Measurements from ENCODE around the gene TMEM35B.
A peak's percentile ranks its signal among the peaks of the same experiment; 100 is the strongest.
"Not testable (repeated sequence)": the region's sequence is repeated elsewhere in the genome, so short reads cannot be mapped to it uniquely, and the experiment has no call there.

The TMEM35B gene

DNA sequence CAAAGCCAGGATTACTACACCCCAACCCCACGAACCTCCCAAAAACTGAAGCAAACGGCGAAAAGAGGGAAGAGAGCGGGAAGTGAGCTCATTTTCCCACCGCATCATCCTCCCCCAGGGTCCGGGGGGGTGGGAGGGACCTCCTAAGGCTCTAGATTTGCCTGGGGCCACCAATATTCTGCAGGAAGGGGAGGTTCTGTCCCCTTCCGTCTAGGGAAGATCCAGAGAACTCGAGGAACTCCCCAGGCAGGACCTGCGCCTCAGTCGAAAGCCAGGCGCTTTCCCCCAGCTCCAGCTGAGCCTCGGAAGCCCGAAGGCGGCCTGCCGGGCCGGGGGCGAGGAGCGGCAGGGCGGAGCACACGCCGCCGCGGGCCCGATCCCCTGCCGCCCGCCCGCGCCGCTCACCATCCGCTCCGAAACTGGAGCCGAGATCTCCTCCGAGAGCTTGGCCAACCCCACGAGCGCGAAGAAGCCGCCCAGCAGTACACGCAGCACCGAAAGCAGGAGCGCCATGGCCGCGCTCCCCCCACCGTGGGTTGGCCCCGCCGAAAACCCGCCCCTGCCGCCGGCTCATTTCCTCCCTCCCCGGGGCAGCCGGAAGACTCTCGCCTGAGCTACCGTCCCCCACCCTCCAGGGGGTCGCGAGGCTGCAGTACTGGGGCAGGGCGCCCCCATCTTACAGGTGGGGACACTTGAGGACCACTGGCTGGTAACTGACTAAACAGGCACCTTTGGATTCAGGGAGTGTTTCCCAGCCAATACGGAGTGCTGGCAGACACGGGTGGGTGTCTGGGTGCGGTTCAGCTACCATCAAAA lies at the start of gene TMEM35B:
Gene TMEM35B (minus strand): TSS at position 555 of the 816 bp plus-strand sequence. CDS start 42 bp downstream, at position 513.
- DNase-seq, result peak; percentile 86

- no peak for DNase-seq
Observed at GRCh38 chr1:35033346-35033745, 48.2 kb upstream of the TMEM35B start.

DNA sequence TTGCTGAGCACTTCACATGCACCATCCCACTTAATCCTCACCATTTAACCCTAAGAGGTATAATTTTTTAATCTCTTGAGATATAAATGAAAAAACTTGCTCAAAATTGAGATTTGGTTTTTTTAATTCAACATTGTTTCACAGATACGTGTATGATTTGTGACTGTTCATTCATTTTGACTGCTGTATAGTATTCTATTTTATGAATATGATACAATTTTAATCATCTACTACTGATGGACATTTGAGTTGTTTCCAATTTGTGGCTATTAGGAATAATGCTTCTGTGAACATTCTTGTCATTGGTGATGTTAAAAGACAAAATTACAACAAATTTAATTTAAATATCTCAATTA lies 47.2 kb upstream of the TMEM35B start:
- no peak for DNase-seq

DNA sequence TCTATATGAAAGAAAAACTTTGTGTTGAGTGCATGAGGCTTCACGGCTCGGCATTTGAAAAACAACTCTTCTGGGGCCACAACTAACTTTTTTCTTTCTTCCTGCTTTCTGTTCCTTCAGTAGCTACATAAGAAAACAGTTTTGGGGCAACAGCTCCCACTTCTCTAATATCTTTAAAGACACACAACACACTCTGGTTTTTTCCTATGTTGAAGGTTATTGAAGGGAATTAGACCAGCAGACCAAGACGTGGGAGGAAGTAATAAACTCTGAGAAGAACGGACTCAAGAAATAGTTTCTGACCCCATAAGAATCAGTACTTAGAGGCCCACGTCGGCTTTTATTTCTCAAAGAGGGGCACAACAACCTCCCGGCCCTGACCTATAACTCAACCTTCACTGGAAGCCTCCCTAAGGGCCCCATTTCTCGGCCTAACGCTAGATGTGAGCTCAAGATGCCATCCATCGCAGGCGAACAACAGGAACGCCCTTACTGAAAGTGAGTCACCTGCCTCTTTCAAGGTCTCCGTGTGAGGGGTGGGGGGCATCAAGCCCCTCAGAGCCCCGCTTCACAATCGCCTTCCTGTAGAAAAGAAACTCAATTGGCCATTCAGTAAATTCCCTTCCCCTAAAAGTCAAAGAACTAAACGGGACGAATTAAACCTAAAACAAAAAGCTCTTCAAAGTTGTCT lies 45.8 kb upstream of the TMEM35B start:
- DNase-seq, result peak; percentile 29

GRCh38 chr1:35030338-35030737 lies 45.2 kb upstream of the TMEM35B start:
- DNase-seq, result no peak

GRCh38 chr1:35029761-35030160 lies 44.6 kb upstream of the TMEM35B start:
- DNase-seq, result no peak

DNA sequence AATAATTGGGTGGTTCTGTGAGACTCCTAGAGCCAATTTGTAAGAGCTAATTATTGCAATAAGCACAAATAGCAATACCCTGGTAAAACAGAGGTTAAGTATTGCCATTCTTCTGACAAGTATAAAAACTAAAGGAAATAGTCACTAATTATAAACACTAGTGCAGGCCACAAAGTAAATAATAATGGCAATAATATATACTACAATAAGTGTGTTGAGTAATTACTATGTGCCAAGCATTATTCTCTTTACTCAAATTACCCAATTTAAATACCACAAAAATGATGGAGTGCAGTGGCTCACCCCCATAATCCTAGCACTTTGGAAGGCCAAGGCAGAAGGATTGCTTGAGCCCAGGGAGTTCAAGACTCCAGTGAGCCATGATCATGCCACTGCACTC lies 31.3 kb upstream of the TMEM35B start:
- no peak for DNase-seq

DNA sequence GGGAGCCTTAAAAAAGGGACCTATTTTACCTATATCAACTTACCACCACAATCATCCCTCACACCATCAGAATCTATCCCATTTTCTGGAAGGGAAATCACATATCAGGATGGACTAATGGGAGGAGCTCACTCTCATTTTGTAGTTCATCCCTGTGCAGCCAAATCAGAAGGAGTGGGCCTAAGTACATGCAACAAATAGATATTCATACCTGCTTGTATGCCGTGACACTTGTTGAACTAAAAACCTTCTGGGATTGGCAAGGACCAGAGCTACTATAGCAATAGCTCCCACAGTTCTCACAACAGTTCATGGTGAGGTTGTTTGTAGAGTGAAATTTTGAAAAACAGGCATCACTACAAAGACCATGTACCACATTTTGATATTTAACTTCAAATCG lies 29.3 kb upstream of the TMEM35B start:
- no peak for DNase-seq

DNA sequence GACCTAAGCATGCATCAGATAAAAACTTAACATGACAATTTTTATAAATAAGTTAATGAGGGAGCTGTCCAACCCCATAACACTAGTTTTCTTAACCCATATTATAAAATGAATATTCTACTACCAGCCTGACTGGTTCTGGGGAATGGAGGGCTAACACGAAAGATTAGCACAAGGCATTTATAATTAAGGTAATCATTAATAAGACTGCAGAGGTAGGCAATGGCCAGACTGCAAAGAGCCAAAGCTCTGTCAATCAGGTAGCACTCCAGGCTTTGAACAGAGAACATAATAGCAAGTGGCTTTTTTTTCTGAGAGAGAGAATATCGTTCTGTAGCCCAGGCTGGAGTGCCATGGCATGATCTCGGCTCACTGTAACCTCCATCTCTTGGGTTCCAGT lies 20.6 kb upstream of the TMEM35B start:
- no peak for DNase-seq

DNA sequence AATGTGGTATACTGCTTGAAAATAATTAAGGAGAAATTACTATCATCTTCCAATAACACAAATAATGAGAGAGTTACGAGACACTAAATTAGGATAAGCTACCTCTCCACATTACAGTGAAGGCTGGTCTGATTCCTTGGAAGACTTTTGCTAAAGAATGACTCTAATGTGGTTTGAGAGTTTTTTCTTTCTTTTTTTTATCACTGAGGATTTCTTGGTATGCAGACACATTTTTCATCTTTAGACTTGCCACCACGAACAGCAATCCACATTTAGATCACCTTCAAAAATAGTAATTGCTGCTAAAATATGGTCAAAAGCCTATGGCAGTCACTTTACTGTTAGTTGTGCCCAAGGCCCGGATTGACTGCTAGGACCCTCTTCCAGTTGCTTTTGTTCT lies 16.6 kb upstream of the TMEM35B start:
- DNase-seq, result no peak

DNA sequence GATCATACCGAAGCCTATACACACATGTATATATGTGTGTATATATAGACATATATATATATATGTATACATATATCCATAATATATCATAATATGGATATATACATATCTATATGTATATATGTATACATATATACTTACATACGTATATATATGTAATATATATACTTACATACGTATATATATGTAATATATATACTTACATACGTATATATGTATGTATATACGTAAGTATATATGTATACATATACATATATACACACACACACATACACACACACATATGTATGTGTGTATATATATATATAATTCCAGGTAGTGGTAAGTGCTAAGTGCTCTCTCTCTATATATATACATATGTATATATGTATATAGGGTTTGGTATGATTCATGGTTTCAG lies 9.7 kb upstream of the TMEM35B start:
- no peak for DNase-seq

DNA sequence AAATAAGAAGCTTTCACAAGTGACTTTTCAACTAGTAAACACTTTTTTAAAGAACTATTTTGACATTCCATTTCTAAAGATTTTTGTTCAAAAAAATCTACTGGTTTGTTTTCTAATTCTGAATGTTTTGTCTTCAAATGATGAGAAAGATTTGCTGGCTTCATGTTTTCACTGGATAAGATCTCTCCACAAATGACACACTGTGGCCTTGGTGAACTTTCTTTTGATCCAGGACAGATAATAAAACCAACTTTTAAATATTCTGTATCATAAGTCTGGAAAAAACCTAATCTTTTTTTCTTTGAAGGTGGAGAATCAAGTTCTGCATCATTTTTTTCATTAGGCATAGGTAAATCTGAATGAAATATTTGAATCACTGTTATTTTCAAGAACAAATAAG lies 3.4 kb upstream of the TMEM35B start:
- no peak for DNase-seq

GRCh38 chr1:34988147-34988546 lies 3.0 kb upstream of the TMEM35B start:
- no peak for DNase-seq

DNA sequence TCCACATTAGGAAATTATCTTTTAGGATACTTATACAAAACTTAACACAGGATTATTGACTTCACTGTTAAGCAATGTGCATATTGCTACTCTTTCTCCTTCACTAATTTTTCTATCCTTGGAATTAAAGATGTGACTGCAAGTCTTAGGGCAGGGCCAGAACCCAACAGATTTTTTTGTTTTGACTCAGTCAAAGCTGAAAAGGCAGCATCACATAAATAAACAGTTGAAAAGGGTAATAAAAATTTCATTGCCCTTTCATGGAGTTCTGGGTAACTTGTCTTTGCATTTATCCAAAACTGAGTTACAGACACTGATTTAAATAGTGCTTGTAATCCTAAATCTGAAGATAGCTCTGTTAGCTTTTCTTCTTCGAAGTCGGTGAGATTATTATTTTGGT lies 1.9 kb upstream of the TMEM35B start:
- DNase-seq, result no peak

DNA sequence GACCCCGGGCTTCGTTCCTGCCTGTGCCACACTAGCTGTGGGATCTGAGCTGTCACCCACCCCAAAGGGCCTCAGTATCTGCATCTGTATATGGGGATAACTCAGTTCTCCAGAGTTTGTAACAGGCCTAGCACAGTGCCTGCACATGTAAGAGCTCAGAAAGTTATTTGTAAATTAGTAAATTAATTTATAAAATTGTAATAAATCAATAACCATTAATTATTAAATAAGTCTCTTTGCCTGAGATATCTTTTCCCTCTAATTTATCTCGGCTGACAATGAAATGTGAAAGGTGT lies 410 bp upstream of the TMEM35B start:
- DNase-seq, result not testable (repeated sequence)

- no peak for DNase-seq
Observed at GRCh38 chr1:34984435-34984792, 733 bp downstream of the TMEM35B start.

GRCh38 chr1:34983700-34984355 lies 1.3 kb downstream of the TMEM35B start:
- DNase-seq, result no peak

- no peak for DNase-seq
Observed at GRCh38 chr1:34982820-34983376, 2.2 kb downstream of the TMEM35B start.

DNA sequence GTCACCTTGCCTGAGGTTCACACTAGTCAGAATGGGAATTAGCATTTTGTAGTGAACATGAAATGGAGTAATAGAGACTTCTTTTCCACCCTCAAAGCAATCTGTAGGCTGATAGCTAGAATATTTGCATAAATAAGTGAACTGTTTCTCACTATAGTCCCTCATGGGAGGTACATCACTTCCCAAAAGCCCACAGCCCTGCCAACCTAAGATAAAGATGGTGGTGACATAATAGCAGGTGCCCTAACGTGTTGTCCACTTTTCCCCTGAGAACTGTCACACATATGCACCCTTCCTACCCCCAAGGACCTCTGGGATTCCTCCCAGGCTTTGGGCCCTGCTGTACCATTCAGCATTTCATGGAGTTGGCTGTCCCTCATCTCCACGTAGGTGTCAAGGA lies 4.4 kb downstream of the TMEM35B start:
- no peak for DNase-seq

- no peak for DNase-seq
Observed at GRCh38 chr1:34978921-34979320, 6.2 kb downstream of the TMEM35B start.

DNA sequence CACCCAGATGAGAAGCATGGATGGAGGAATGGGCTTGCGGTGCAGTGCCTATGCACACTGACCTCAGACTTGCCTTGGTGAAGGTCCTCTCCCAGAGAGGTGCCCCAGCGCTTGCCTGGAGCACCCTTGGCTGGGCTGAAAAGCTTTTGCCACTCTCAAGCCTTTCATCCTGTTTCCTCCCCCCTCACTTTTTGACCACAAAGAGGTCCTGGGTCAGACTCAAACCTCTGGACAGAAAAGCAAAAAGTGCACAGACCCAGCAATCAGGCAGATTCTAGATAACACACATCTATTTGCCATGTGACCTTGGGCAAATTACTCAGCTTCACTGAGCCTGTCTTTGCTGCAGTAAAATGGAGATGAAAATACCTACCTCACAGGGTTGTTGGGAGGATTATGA lies 7.3 kb downstream of the TMEM35B start:
- no peak for DNase-seq

GRCh38 chr1:34977210-34977471 lies 8.0 kb downstream of the TMEM35B start:
- no peak for DNase-seq

DNA sequence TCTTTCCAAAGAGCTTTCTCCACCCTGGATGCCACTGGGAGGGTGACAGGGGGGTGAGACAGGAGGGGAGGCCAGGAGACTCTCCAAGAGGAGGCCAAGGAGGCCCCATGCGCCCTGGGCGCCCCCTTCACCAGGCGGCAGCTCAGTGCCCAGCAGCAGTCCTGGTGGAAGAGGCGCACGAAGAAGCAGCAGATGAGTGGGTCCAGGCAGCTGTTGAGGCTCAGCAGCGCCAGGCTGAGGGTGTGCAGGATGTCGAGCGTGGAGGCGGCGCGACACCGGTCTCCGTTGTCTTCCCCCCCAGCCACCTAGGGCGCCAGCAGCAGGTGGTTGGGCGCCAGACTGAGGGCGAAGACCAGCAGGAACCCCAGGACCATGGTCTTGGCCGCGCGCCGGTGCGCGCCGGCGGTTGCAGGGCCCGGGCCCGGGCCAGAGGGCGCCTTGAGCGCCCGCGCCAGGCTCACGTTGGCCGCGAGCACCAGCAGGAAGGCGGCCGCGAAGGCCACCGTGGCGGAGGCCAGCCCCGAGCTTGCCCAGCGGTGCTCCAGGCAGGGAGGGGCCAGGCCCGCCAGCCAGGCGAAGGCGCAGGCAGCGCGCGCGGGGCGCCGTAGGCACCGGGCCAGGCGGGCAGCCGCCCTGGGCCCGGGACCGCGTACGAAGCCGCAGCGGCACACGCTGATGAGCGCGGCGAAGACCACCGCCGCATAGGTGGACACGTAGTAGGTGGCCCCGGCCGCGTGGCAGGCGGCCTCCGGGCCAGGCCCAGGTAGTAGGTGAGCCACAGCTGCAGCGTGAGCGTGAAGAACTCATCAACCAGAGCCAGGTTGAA lies 8.6 kb downstream of the TMEM35B start:
- no peak for DNase-seq
